ENCODE results near the gene UCKL1. TPM values are rescaled to one million over a fixed set of nuclear protein-coding genes. Genes with fewer than 3 reads are reported as not detected.

UCKL1 gene
- total RNA-seq, 1 donor from 2014 or later, result 95.4 TPM

DNA sequence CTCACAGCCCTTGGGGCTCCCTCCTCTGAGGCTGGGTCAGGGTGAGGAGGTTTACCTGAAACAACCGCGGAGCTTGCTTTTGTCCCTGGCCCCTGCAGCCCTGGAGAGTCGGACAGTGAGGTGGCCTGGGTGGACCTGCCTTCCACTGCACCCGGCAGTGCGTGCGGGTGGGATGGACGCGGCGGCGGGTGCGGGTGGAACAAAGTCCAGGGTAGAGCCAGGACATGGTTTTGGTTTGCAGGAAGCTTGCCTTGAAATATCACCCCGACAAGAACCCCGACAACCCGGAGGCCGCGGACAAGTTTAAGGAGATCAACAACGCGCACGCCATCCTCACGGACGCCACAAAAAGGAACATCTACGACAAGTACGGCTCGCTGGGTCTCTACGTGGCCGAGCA, 27.1 kb downstream of the UCKL1 start:
- Histone ChIP-seq H3K27ac (no peak overlapping the region), H3K27me3 (no peaks in the 10 kb centered on the region), H3K4me3 (no peak overlapping the region), H3K9me3 (no peaks in the 10 kb centered on the region), H3K36me3 (peaks cover 53 to 54% of the 10 kb centered on the region in 2 donors), H3K4me1 (peaks cover 0 to 5% of the 10 kb centered on the region in 2 donors)
- DNase-seq (ENCODE audit: low spot score in 2 of 2), result no peak
- TF ChIP-seq, protein P1, sequence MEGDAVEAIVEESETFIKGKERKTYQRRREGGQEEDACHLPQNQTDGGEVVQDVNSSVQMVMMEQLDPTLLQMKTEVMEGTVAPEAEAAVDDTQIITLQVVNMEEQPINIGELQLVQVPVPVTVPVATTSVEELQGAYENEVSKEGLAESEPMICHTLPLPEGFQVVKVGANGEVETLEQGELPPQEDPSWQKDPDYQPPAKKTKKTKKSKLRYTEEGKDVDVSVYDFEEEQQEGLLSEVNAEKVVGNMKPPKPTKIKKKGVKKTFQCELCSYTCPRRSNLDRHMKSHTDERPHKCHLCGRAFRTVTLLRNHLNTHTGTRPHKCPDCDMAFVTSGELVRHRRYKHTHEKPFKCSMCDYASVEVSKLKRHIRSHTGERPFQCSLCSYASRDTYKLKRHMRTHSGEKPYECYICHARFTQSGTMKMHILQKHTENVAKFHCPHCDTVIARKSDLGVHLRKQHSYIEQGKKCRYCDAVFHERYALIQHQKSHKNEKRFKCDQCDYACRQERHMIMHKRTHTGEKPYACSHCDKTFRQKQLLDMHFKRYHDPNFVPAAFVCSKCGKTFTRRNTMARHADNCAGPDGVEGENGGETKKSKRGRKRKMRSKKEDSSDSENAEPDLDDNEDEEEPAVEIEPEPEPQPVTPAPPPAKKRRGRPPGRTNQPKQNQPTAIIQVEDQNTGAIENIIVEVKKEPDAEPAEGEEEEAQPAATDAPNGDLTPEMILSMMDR (IDR thresholded peaks at IDR 0.05), result no peak
- intact Hi-C loops (cut with DNase I), result no loop called here

DNA sequence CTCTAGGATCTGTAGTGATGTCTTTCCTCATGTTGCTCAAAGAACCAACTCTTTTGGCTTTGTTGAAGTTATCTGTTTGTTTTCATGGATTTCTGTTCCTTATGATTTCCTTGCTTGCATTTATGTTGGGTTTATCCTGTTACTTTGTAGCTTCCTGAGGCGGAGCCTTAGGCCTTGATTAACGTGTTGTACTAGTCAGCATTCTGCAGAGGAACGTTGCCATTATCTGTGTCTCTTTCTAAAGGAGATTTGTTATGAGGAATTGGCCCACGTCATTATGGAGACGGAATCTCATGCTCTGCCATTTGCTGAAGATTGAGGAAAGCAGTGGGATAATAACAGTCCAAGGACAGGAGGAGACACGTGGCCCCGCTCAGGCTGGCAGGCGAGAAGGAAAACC, 29.9 kb downstream of the UCKL1 start:
- no peak overlapping the region for H3K27ac ChIP-seq

DNA sequence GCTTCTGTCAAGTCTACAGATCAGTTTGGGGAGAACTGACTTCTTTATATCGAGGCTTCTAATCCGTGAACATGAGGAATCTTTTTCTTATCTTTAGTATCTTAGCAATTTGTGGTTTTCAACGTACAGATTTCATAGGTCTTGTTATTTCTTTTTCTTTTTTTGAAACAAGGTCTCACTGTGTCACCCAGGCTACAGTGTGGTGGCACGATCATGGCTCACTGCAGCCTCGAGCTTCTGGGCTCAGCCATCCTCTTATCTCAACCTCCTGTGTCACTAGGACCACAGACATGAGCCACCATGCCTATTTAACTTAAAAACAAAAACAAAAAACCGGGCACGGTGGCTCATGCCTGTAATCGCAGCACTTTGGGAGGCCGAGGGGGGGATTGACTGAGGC, 32.0 kb downstream of the UCKL1 start:
- H3K9me3 ChIP-seq, result no peaks in the 10 kb centered on the region
- TF ChIP-seq, protein P1 (IDR thresholded peaks at IDR 0.05), result no peak
- no peak overlapping the region for H3K4me3 ChIP-seq
- H3K27me3 ChIP-seq, result no peaks in the 10 kb centered on the region
- DNase-seq (ENCODE audit: low spot score in 2 of 2), result no peak
- intact Hi-C loops (cut with DNase I), result no loop called here
- peaks cover 14 to 18% of the 10 kb centered on the region in 2 donors for H3K36me3 ChIP-seq
- peaks cover 0 to 5% of the 10 kb centered on the region in 2 donors for H3K4me1 ChIP-seq
- H3K27ac ChIP-seq, result no peak overlapping the region

More for the DNA sequence above, 29.9 kb downstream of the UCKL1 start:
- Histone ChIP-seq H3K27me3 (no peaks in the 10 kb centered on the region), H3K4me3 (no peak overlapping the region), H3K9me3 (no peaks in the 10 kb centered on the region), H3K4me1 (peaks cover 0 to 5% of the 10 kb centered on the region in 2 donors), H3K36me3 (peaks cover 35 to 38% of the 10 kb centered on the region in 2 donors)
- intact Hi-C loops (cut with DNase I), result no loop called here
- TF ChIP-seq, protein P1 (IDR thresholded peaks at IDR 0.05), result no peak
- no peak for DNase-seq (ENCODE audit: low spot score in 2 of 2)

DNA sequence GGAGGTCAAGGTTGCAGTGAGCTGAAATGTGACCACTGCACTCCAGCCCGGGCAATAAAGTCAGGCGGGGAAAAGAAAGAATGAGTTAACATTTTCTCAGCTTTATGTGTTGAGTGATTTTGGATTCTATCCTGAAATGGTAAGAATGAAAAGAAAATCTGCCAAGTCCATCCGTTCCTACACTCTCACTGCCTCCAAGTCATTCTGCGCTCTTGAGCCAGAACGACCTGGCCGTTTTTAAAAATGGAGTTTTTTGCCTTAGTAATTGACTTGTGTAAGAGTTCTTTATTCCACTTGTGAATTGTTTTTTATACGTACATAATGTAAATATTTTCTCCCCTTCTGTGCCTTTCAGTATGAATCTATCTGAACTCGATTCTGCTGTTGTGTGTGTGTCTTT, 32.6 kb downstream of the UCKL1 start:
- Histone ChIP-seq H3K36me3 (peaks cover 8 to 12% of the 10 kb centered on the region in 2 donors), H3K4me3 (no peak overlapping the region), H3K27me3 (no peaks in the 10 kb centered on the region), H3K9me3 (no peaks in the 10 kb centered on the region), H3K27ac (no peak overlapping the region), H3K4me1 (peaks cover 0 to 5% of the 10 kb centered on the region in 2 donors)
- intact Hi-C loops (cut with DNase I), result no loop called here
- DNase-seq (ENCODE audit: low spot score in 2 of 2), result no peak
- TF ChIP-seq, protein P1 (IDR thresholded peaks at IDR 0.05), result no peak

DNA sequence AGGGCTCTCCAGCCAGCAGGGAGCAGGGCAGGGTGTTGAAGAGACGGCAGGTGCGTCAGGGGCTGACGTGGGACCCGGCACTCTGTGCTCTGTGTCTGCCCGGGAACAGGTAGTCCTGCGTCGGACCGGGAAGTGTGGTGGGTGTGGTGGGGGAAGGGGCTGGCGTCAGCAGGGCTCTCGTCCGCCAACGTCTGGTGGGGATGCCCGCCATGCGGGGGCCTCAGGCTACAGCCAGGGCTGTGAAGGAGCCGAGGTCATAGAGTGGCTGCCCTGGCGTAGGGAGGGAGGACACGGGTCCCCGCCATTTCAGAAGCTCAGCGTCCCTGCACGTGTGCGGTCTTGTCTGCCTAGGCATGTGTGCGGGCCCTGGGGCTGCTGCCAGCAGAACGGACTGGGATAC, 36.0 kb downstream of the UCKL1 start:
- intact Hi-C loops (cut with DNase I), result no loop called here
- TF ChIP-seq, protein P1 (IDR thresholded peaks at IDR 0.05), result no peak
- Histone ChIP-seq H3K27ac (no peak overlapping the region), H3K9me3 (no peaks in the 10 kb centered on the region), H3K27me3 (no peaks in the 10 kb centered on the region), H3K4me3 (no peak overlapping the region), H3K4me1 (peaks cover 0 to 5% of the 10 kb centered on the region in 2 donors), H3K36me3 (peaks cover 0 to 8% of the 10 kb centered on the region in 2 donors)
- no peak for DNase-seq (ENCODE audit: low spot score in 2 of 2)

DNA sequence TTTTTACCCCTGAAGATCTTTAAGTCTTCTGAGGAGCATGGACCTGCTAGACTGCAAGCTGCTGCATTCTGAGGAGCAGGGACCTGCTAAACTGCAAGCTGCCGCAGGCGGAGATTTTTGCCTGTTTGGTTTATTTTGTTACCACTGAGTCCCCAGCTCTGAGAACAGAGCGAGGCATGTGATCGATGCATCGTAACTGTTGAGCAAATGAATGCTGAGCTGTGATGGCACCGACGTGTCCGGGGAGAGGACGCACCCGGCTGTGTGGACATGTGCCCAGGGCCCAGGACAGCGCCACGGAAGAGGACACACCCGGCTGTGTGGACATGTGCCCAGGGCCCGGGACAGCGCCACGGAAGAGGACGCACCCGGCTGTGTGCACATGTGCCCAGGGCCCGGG, 37.1 kb downstream of the UCKL1 start:
- no peak for DNase-seq (ENCODE audit: low spot score in 2 of 2)
- no peaks in the 10 kb centered on the region for H3K4me1 ChIP-seq
- intact Hi-C loops (cut with DNase I), result no loop called here
- peaks cover 0 to 8% of the 10 kb centered on the region in 2 donors for H3K36me3 ChIP-seq
- TF ChIP-seq, protein P1 (IDR thresholded peaks at IDR 0.05), result no peak
- no peak overlapping the region for H3K27ac ChIP-seq
- no peaks in the 10 kb centered on the region for H3K9me3 ChIP-seq
- H3K27me3 ChIP-seq, result no peaks in the 10 kb centered on the region
- no peak overlapping the region for H3K4me3 ChIP-seq

Data from ascending aorta (tissue), 2 donors.